HepG2 (cell line): ENCODE measurements around the gene RASGRP1. TPM values are rescaled to one million over a fixed set of nuclear protein-coding genes. Genes with fewer than 3 reads are reported as not detected.

Experiments
- ATAC-seq: fragments of 200-7000 bp; cut with Tn5 transposase; 3 replicates; pipeline ENCODE4 v1.9.1; 2020; ENCODE audit warnings: mild to moderate bottlenecking, moderate library complexity
- BruUV-seq: library from RNA; stranded (reverse); fragments of 400-500 nt; replicated peaks from 2 replicates; lab custom pipeline; 2021; lab: Mats Ljungman, UMichigan
- CTCF ChIA-PET: fragments of 300-600 bp; formaldehyde crosslinking; extraction: SDS; loops from one replicate; lab custom pipeline; 2021; ENCODE audit warnings: low total read pairs, inconsistent platforms, low intra/inter-chr PET ratio; lab: Yijun Ruan, JAX
- POLR2A ChIA-PET: fragments of 350-600 bp; sonication (Branson Sonifier 250); formaldehyde crosslinking; loops from one replicate; lab custom pipeline; 2020; ENCODE audit warnings: antibody characterized with exemption, inconsistent platforms; lab: Yijun Ruan, JAX
- DNase-seq: peaks from one replicate; pipeline ENCODE4 v3.0.0-alpha.2; 2015; ENCODE audit warnings: low spot score
- FAIRE-seq: peaks from 3 replicates; lab custom pipeline; 2011; peaks lifted over from hg19 to GRCh38; lab: Jason Lieb, UNC
- H2AFZ ChIP-seq: one replicate; pipeline ENCODE4 v1.6.1; 2011; ENCODE audit warnings: low read length, inconsistent platforms
- H3K27ac ChIP-seq: fragments of 300-600 bp; 3 replicates; pipeline ENCODE4 v1.8.0; 2011; ENCODE audit warnings: mixed run types, mild to moderate bottlenecking, mixed read lengths, low read length, inconsistent platforms; ENCODE audit not compliant: insufficient read depth; ENCODE audit errors: extremely low read length
- H3K27me3 ChIP-seq, 2 experiments: fragments of 200-600 bp in 1 of 2; 2 replicates in 1 of 2; 3 replicates in 1 of 2; pipeline versions ENCODE4 v1.6.0 to v1.8.0; 2011; ENCODE audit warnings: low read length in 2 of 2, mild to moderate bottlenecking in 2 of 2, moderate library complexity in 2 of 2, inconsistent platforms in 1 of 2; ENCODE audit not compliant: insufficient read depth in 2 of 2, control insufficient read depth in 1 of 2
- H3K36me3 ChIP-seq, 2 experiments: fragments of 200-600 bp in 1 of 2; replicated peaks in 1 of 2; 2 replicates in 1 of 2; 3 replicates in 1 of 2; pipeline versions ENCODE4 v1.5.1 to v1.8.0; 2011; ENCODE audit warnings: low read length in 2 of 2, inconsistent platforms in 1 of 2; ENCODE audit not compliant: insufficient read depth in 2 of 2, control insufficient read depth in 1 of 2
- H3K4me1 ChIP-seq: 2 replicates; pipeline ENCODE4 v1.5.1; 2012; ENCODE audit warnings: low read length, inconsistent platforms; ENCODE audit not compliant: insufficient read depth
- H3K4me2 ChIP-seq: 2 replicates; pipeline ENCODE4 v1.6.0; 2011; ENCODE audit warnings: low read depth, low read length, inconsistent platforms
- H3K4me3 ChIP-seq, 3 experiments: fragments of 200-600 bp in 1 of 3; sonication (generic), shearing (Covaris generic) in 1 of 3; replicated peaks in 1 of 3; 2 replicates each; pipeline ENCODE4 v1.5.1; 2011 to 2016; ENCODE audit warnings: low read length in 3 of 3, inconsistent platforms in 2 of 3, low read depth in 2 of 3, mild to moderate bottlenecking in 2 of 3, control low read depth in 1 of 3, mixed read lengths in 1 of 3; ENCODE audit not compliant: insufficient read depth in 1 of 3
- H3K79me2 ChIP-seq: one replicate; pipeline ENCODE4 v1.6.1; 2011; ENCODE audit warnings: low read length, inconsistent platforms; ENCODE audit not compliant: insufficient read depth
- H3K9ac ChIP-seq: 2 replicates; pipeline ENCODE4 v1.6.0; 2011; ENCODE audit warnings: mild to moderate bottlenecking, low read depth, low read length, inconsistent platforms; ENCODE audit not compliant: insufficient read depth
- H3K9me3 ChIP-seq: 2 replicates; pipeline ENCODE4 v1.5.1; 2012; ENCODE audit warnings: mild to moderate bottlenecking, low read length
- H4K20me1 ChIP-seq: 2 replicates; pipeline ENCODE4 v1.6.0; 2011; ENCODE audit warnings: inconsistent platforms, mild to moderate bottlenecking, low read length, moderate library complexity; ENCODE audit not compliant: insufficient read depth
- CENPBD1 ChIP-seq: sonication (generic); formaldehyde crosslinking; IDR thresholded peaks from 2 replicates; pipeline ENCODE4 v1.8.0; 2022; ENCODE audit warnings: missing genetic modification reagents, low read depth, mild to moderate bottlenecking, borderline replicate concordance
- KLF16 ChIP-seq, 2 experiments: sonication (generic) in 1 of 2; formaldehyde crosslinking in 1 of 2; IDR thresholded peaks; 2 replicates each; pipeline versions ENCODE4 v1.6.1 to v1.8.0; 2016 to 2023; ENCODE audit warnings: missing genetic modification reagents in 2 of 2, missing compliant biosample characterization in 1 of 2
- MZF1 ChIP-seq: sonication (generic); formaldehyde crosslinking; IDR thresholded peaks from 2 replicates; pipeline ENCODE4 v1.8.1; 2023; ENCODE audit warnings: mild to moderate bottlenecking, missing genetic modification reagents, borderline replicate concordance
- PCBP1 ChIP-seq: fragments of 200-400 bp; formaldehyde crosslinking; IDR thresholded peaks from 2 replicates; pipeline ENCODE4 v1.6.1; 2017; ENCODE audit warnings: mild to moderate bottlenecking, low read depth, low read length, borderline replicate concordance
- TBX3 ChIP-seq: fragments of 450-650 bp; IDR thresholded peaks from 2 replicates; pipeline ENCODE4 v1.6.1; 2017; ENCODE audit warnings: antibody characterized with exemption, mild to moderate bottlenecking, inconsistent platforms, borderline replicate concordance
- TFAP4 ChIP-seq: sonication (generic); IDR thresholded peaks from 2 replicates; pipeline ENCODE4 v1.6.1; 2016; ENCODE audit warnings: low read depth, borderline replicate concordance
- ZBTB40 ChIP-seq, 2 experiments: fragments of 450-650 bp in 1 of 2; sonication (generic) in 1 of 2; formaldehyde crosslinking in 1 of 2; IDR thresholded peaks; 2 replicates each; pipeline versions ENCODE4 v1.6.1 to v1.8.0; 2016 to 2022; ENCODE audit warnings: antibody characterized with exemption in 1 of 2, mild to moderate bottlenecking in 1 of 2, missing genetic modification reagents in 1 of 2
- ZFP37 ChIP-seq: sonication (generic); formaldehyde crosslinking; IDR thresholded peaks from 2 replicates; pipeline ENCODE4 v1.4.0; 2020; ENCODE audit warnings: missing genetic modification reagents, borderline replicate concordance
- ZKSCAN1 ChIP-seq: fragments of 150-350 bp; IDR thresholded peaks from 2 replicates; pipeline ENCODE4 v1.6.1; 2014; ENCODE audit warnings: low read length
- ZNF160 ChIP-seq: sonication (generic); formaldehyde crosslinking; IDR thresholded peaks from 2 replicates; pipeline ENCODE4 v1.8.0; 2022; ENCODE audit warnings: mild to moderate bottlenecking, inconsistent platforms, missing genetic modification reagents
- ZNF335 ChIP-seq: sonication (generic); formaldehyde crosslinking; IDR thresholded peaks from 2 replicates; pipeline ENCODE4 v1.4.0; 2020; ENCODE audit warnings: missing genetic modification reagents
- ZNF720 ChIP-seq: sonication (generic); formaldehyde crosslinking; IDR thresholded peaks from 2 replicates; pipeline ENCODE4 v1.4.0; 2020; ENCODE audit warnings: missing genetic modification reagents
- WGBS: methylation state at CpG from one replicate; pipeline ENCODE4 v1.1.6; 2017; ENCODE audit warnings: low lambda C conversion rate; 5-methylcytosine and 5-hydroxymethylcytosine counted together
- in situ Hi-C: cut with HindIII; loops from 2 replicates; pipeline ENCODE4 v1.10.0; 2017; ENCODE audit warnings: low pct_unique_long_range_greater_than_20kb; ENCODE audit not compliant: extremely low pct_ligation_motif_present
- intact Hi-C: fragments of 100-400 bp; cut with micrococcal nuclease; formaldehyde crosslinking; loops from one replicate; pipeline ENCODE4 v1.10.0; 2022; ENCODE audit not compliant: unreplicated experiment
- polyA plus RNA-seq, 8 experiments: library from polyadenylated mRNA; depleted of rRNA in 3 of 8; stranded (reverse) in 7 of 8; unstranded in 1 of 8; fragments of >200 nt; fragmentation: Illumina TruSeq in 4 of 8; extraction: Trizol in 4 of 8; gene quantifications; 2 replicates each; pipeline versions ENCODE4 v1.2.1 to v1.2.3, GENCODE V29; 2011 to 2016; ENCODE audit warnings: low read depth in 4 of 8, missing spikeins in 1 of 8, mixed read lengths in 1 of 8; ENCODE audit not compliant: insufficient read depth in 1 of 8
- total RNA-seq, 5 experiments: library from RNA; depleted of rRNA; stranded (reverse); fragments of >200 nt; fragmentation: Illumina TruSeq; extraction: Trizol; gene quantifications; 2 replicates each; pipeline ENCODE4 v1.2.3, GENCODE V29; 2016; ENCODE audit warnings: low read depth in 1 of 5
- TF ChIP-seq, protein P1 (sequence below): sonication (generic); formaldehyde crosslinking; IDR thresholded peaks from 2 replicates; pipeline ENCODE4 v1.5.1; 2020; ENCODE audit warnings: missing genetic modification reagents, mild to moderate bottlenecking, borderline replicate concordance

The RASGRP1 gene
- total and polyA plus RNA-seq, 2 of the 13 experiments (the other 11 are each of a cell fraction or from before 2014, with no cell fraction given) = 0.07 TPM; not detected in 1

DNA sequence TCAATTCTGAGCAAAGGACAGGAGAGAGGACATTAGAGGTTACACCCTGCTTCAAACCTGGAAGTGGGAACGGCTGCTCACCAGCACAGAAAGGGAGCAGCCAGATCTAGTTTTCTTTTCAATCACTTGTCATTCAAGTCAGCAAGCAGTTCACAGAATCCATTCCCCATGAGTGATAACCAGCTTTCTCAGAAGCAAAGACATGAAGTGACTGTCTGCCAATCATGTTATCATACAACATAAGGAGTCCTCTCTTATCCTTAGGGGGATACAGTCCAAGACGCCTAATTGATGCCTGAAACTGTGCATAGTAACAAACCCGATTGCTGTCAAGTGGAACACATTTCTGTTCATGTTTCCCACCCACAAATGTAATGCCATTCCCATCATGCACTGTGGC lies 56.0 kb downstream of the RASGRP1 start:
- Histone ChIP-seq H4K20me1 (no peaks in the 10 kb centered on the region), H3K36me3 (no peaks in the 10 kb centered on the region), H3K4me3 (no peak overlapping the region), H3K4me1 (no peaks in the 10 kb centered on the region), H3K79me2 (no peaks in the 10 kb centered on the region), H2AFZ (no peak overlapping the region), H3K4me2 (no peak overlapping the region), H3K9ac (no peak overlapping the region), H3K9me3 (no peaks in the 10 kb centered on the region), H3K27ac (no peak overlapping the region), H3K27me3 (no peaks in the 10 kb centered on the region)
- in situ Hi-C loops = no loop called here
- TF ChIP-seq ZBTB40 (IDR thresholded peaks at IDR 0.05) (no peak), ZBTB40 (CRISPR knock-in tag; IDR thresholded peaks at IDR 0.05) (no peak), MZF1 (CRISPR knock-in tag) (no peak), TFAP4 (no peak), ZNF335 (no peak), ZNF720 (CRISPR knock-in tag) (no peak), CENPBD1 (CRISPR knock-in tag) (no peak), ZNF160 (no peak), ZFP37 (CRISPR knock-in tag) (no peak), ZKSCAN1 (no peak), PCBP1 (no peak), TBX3 (no peak), KLF16 (CRISPR knock-in tag; IDR thresholded peaks at IDR 0.05) (no peak)
- TF ChIP-seq, protein P1, sequence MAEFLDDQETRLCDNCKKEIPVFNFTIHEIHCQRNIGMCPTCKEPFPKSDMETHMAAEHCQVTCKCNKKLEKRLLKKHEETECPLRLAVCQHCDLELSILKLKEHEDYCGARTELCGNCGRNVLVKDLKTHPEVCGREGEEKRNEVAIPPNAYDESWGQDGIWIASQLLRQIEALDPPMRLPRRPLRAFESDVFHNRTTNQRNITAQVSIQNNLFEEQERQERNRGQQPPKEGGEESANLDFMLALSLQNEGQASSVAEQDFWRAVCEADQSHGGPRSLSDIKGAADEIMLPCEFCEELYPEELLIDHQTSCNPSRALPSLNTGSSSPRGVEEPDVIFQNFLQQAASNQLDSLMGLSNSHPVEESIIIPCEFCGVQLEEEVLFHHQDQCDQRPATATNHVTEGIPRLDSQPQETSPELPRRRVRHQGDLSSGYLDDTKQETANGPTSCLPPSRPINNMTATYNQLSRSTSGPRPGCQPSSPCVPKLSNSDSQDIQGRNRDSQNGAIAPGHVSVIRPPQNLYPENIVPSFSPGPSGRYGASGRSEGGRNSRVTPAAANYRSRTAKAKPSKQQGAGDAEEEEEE = no peak
- CTCF ChIA-PET = no interaction called here
- WGBS = 83% methylated on average over 3 of the region's 3 CpGs
- POLR2A ChIA-PET = no interaction called here
- intact Hi-C loops = no loop called here
- no peak for DNase-seq
- no peak for FAIRE-seq
- no peak for ATAC-seq
- BruUV-seq = no TSS peak
